ENCODE data around the gene NANOGP8.

The NANOGP8 gene

GRCh38 chr15:35055416-35056105, 29.5 kb downstream of the NANOGP8 start:
- no peak for DNase-seq

GRCh38 chr15:35054380-35054779, 30.7 kb downstream of the NANOGP8 start:
- no peak for DNase-seq

GRCh38 chr15:35047996-35048395, 37.1 kb downstream of the NANOGP8 start:
- no peak for DNase-seq

- DNase-seq: no peak
These were observed 37.6 kb downstream of the NANOGP8 start for GRCh38 chr15:35047528-35047927.

GRCh38 chr15:35043373-35044095, 41.6 kb downstream of the NANOGP8 start:
- DNase-seq: no peak

GRCh38 chr15:35040339-35041255, 44.5 kb downstream of the NANOGP8 start:
- no peak for DNase-seq

GRCh38 chr15:35038626-35039451, 46.3 kb downstream of the NANOGP8 start:
- no peak for DNase-seq
